GM12872 (cell line): ENCODE results near the gene FGF12.

ENCODE experiments used
- TF ChIP-seq, protein P1 (sequence below): IDR thresholded peaks from 3 replicates; pipeline ENCODE4 v1.5.1; 2011; ENCODE audit warnings: low read depth, mild to moderate bottlenecking, low read length, moderate library complexity; ENCODE audit not compliant: insufficient read depth

The FGF12 gene

DNA sequence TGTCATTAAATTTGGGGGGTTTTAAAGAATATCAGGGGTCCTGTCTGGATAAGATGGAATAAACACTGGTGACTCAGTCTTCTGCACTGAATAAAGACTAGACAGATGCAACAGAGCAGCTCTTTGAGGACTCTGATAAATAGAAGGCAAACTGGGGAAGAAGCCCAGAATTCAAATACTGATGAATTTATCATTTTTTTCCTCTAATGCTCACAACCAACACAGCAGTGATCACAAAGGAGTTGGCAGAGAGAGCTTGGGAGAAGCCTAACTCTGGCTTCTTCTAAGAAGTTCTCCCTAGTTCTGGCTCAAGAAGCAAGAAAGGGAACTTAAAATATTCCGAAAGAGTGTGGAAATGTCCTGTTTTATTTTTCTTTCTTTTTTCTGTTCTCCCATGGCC is 597.8 kb downstream of the FGF12 start:
- TF ChIP-seq, protein P1, sequence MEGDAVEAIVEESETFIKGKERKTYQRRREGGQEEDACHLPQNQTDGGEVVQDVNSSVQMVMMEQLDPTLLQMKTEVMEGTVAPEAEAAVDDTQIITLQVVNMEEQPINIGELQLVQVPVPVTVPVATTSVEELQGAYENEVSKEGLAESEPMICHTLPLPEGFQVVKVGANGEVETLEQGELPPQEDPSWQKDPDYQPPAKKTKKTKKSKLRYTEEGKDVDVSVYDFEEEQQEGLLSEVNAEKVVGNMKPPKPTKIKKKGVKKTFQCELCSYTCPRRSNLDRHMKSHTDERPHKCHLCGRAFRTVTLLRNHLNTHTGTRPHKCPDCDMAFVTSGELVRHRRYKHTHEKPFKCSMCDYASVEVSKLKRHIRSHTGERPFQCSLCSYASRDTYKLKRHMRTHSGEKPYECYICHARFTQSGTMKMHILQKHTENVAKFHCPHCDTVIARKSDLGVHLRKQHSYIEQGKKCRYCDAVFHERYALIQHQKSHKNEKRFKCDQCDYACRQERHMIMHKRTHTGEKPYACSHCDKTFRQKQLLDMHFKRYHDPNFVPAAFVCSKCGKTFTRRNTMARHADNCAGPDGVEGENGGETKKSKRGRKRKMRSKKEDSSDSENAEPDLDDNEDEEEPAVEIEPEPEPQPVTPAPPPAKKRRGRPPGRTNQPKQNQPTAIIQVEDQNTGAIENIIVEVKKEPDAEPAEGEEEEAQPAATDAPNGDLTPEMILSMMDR = no peak

DNA sequence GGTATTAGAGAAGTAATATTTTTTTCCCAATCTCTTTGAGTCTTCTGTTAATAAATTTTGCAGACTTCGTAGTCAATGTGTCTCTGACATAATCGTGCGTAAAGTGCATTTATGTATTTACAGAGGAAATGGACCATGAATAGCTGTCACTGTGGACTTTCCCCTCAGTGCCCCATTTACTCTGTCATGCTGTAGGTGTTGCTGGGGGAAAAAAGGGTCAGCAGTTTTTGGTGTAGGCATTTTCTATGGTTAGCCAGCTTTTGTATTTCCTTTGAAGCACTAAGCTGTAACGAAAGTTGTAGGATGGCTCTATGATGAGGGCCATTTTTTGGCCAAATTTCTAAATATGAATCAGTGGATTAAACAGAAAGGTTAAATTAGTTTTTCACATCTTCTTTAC is 598.4 kb downstream of the FGF12 start:
- TF ChIP-seq, protein P1 = no peak

DNA sequence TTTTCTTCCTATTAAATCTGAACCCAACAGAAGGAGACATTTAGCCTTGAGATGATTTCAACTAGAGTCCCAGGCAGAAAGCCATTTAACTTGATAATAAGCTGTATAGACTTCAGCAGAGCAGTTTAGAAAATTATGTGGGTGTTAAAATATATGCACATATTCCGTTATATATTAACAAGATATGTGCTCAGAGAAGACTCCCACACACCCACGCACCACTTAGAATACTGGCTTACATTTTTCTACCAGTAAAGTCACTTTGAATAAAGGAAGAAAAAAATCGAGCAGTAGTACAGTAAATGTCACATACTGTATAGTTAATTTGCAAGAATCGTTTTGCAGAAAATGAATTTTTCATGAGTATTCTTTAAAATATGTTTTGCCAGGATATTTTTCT is 599.3 kb downstream of the FGF12 start:
- TF ChIP-seq, protein P1 = no peak

DNA sequence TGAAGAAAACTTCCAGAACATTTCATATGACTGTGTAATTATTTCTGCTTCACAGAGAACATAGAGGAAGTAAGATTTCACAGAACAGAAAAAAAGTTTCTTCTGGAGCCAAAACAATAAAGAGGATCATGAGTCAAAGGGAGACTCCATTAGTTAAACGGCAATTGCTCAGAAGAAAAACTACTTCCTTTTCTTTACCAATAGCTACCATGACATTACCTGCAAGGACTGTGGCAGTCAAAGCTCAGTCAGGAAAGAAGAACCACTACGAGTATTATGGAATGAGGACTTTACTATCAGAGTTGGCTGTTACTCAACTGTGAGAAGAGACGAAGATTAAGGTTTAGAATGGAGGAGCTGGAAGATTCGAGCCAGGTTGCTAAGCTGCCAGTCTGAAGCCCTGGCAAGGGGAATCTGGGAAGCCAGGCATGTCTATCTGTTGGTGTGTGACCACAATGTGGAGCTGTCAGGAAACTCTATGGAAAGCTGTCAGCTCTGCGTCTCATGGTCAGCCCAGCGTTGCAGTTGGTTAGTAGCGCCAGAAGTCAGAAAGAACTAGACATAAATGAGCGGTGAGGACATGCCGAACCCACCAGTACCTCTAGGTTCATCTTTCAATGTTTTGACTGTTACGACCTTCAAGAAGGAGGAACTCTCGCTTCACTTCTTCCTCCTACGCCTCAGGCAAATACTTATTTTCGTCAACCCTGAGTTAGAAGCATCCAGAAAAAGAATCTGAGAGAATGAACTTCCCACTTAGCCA is 604.3 kb downstream of the FGF12 start:
- TF ChIP-seq, protein P1 = no peak

DNA sequence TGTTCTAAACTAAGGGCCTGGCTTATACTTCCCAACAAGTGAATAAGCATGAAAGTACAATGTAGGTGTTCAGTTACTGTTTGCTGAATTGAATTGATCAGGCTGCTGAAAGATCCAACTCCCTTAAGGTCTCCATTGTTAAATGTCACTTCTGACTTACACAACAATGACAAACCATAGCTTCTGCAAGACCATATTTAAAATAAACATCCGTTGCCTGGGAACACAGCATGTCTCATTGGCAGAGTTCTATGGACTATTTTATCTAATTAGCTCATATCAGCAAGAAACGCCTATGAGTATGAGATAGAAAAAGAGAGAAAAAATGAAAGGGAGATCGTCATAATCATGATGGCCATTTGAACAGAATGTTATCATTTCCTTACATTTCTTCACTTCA is 605.4 kb downstream of the FGF12 start:
- TF ChIP-seq, protein P1 = no peak

DNA sequence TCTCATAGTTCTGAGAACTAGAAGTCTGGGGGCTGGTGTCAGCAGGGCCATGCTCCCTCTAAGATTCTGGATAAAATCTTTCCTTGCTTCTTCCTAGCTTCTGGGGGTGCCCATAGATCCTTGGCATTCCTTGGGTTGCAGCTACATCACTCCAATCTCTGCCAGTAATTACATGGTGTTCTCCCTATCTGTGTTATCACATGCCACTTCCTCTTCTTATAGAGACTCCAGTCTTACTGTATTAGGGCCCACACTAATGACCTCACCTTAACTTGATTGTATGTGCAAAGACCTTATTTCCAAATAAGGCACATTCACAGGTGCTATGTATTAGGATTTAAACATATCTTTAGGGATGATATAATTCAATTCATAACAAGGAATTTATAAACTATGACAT is 618.5 kb downstream of the FGF12 start:
- TF ChIP-seq, protein P1 = no peak

DNA sequence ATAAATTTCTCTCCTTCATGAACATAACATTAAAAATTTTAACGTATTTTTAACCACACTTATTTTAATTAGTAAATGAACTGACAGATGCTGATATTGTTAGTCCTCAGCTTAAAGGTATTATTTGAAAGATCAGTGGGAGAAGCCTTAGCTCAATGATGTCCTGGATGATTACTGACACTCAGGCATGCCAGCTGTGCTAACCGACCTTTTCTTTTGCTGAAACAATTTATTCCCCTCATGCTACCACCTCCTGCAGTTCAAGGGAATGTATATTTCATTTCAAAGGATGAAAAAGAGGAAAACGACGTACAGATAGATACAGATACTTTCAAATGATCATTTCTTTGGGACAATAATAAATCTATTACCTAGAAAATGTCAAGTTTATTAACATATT is 620.8 kb downstream of the FGF12 start:
- TF ChIP-seq, protein P1 = no peak
